GM11168 (cell line): Measurements from ENCODE around the gene TM9SF1.

Source experiments
- in situ Hi-C: fragments of 300-500 bp; cut with MboI; formaldehyde crosslinking; loops from one replicate; pipeline ENCODE4 v1.12.0; 2022; ENCODE audit warnings: low sequenced_read_pairs; ENCODE audit not compliant: unreplicated experiment

TM9SF1 gene

GRCh38 chr14:24159777-24160498, 35.3 kb downstream of the TM9SF1 start:
- in situ Hi-C loops, result no loop called here

- in situ Hi-C loops, result no loop called here
Measured at GRCh38 chr14:24157331-24157730, 37.9 kb downstream of the TM9SF1 start.

- in situ Hi-C loops, result no loop called here
Measured at GRCh38 chr14:24156840-24157239, 38.4 kb downstream of the TM9SF1 start.

- in situ Hi-C loops, result no loop called here
Measured at GRCh38 chr14:24155100-24155499, 40.1 kb downstream of the TM9SF1 start.

GRCh38 chr14:24151404-24152080, 43.7 kb downstream of the TM9SF1 start:
- in situ Hi-C loops, result no loop called here

GRCh38 chr14:24150993-24151392, 44.2 kb downstream of the TM9SF1 start:
- in situ Hi-C loops, result no loop called here

GRCh38 chr14:24150567-24150966, 44.7 kb downstream of the TM9SF1 start:
- in situ Hi-C loops, result no loop called here

DNA sequence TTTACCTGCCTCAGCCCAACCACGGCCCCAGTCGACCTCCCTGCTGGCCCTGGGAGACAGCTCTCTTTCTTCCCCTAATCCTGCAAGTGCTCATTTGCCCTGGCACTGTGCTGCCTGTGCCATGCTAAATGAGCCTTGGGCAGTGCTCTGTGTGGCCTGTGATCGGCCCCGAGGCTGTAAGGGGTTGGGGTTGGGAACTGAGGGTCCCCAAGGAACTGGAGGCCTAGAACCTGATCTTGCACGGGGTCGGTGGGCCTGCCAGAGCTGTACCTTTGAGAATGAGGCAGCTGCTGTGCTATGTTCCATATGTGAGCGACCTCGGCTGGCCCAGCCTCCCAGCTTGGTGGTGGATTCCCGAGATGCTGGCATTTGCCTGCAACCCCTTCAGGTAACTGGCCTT, 45.2 kb downstream of the TM9SF1 start:
- in situ Hi-C loops, result no loop called here

DNA sequence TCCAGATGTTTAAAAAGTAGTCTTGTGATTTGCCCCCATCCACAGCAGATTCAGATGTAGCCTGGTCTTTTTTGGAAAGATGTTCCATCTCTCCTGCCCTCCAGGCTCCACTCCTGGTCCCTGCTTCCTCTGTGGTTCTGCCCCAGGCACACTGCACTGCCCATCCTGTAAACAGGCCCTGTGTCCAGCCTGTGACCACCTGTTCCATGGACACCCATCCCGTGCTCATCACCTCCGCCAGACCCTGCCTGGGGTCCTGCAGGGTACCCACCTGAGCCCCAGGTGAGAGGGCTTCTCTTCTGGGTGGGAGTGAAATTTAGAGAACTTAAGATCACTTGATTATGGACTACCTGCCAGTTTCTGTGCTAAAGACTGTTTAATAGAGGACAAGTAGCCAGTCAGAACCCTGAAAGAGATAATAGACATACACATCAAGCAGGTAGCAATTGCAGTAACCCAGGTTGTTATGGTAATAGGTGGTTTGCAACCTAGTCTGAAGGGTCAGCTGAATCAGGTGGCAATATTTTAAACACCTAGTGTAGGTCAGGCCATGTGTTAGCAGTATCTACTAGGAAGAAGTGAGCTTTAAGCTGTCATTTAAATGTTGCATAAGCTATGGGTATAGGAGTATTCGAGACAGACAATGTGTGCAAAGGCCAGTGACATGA, 45.8 kb downstream of the TM9SF1 start:
- in situ Hi-C loops, result no loop called here

- in situ Hi-C loops, result no loop called here
Measured at GRCh38 chr14:24147761-24148428, 47.3 kb downstream of the TM9SF1 start.

GRCh38 chr14:24146978-24147760, 48.1 kb downstream of the TM9SF1 start, which contains the start of gene RNF31:
Gene RNF31 (plus strand): TSS chr14:24147498. CDS start chr14:24147699, 201 bp downstream.
- in situ Hi-C loops, result no loop called here

DNA sequence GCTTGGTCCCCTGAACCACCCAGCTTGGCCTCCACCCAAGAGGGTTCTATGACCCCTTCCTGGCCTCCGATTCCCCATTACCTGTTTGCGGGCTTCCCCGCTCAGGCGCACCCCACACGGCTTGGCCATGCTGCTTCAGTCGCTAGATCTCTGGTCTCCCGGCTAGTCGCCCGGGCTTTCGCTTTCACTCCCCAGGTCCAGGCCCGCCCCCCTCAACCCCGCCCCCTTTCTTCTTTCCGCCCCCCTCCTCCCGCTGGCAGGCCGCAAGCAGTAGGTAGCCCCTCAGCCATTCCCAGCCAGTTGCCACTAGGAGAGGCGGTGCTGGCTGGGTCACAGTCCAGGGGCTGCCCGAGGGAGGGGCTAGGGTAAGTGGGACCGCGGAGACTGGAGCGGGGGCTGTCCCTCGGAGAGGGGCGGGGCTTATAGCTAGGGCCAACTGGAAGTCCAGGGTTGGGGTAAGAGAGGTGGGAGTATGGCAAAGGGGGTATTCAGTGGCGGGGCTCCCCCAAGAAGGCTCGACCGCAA, 48.7 kb downstream of the TM9SF1 start, which contains the start of gene PSME2:
PSME2 (minus strand) TSS at position 158 of the 525 bp plus-strand sequence; CDS start at position 129, 29 bp downstream.
- in situ Hi-C loops, result no loop called here

GRCh38 chr14:24145690-24146452, 49.4 kb downstream of the TM9SF1 start:
- in situ Hi-C loops, result no loop called here

- in situ Hi-C loops, result no loop called here
Measured at GRCh38 chr14:24145219-24145618, 50.0 kb downstream of the TM9SF1 start.

GRCh38 chr14:24144451-24144850, 50.8 kb downstream of the TM9SF1 start:
- in situ Hi-C loops, result no loop called here

DNA sequence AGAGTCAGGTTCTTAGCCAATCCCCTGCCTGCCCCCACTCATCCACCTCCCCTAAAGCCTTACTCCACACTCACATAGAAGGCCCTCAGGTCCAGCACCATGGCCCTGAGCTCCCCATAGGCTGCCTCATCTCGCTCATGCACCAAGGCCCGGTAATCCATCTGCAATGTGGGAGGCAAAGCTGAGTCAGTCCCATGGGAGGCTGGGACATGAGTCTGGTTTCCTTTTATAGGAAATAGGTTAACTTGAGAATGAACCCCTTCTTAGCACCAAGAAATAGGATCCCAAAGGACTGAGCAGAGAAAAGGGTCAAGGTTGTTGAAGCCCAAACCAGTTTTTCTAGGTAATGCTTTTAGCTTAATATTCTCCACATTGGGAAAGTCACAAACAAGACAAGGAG, 51.7 kb downstream of the TM9SF1 start:
- in situ Hi-C loops, result no loop called here

- in situ Hi-C loops, result no loop called here
Measured at GRCh38 chr14:24141097-24141880, 54.0 kb downstream of the TM9SF1 start, which contains the start of gene EMC9. Gene EMC9 (minus strand): TSS chr14:24141591. CDS start chr14:24141304, 287 bp downstream.
